ENCODE measurements around the gene SHISA5. TPM values are rescaled to one million over a fixed set of nuclear protein-coding genes. Genes with fewer than 3 reads are reported as not detected.

Gene SHISA5
- total RNA-seq, 1 experiment from 2014 or later, result 174 TPM

DNA sequence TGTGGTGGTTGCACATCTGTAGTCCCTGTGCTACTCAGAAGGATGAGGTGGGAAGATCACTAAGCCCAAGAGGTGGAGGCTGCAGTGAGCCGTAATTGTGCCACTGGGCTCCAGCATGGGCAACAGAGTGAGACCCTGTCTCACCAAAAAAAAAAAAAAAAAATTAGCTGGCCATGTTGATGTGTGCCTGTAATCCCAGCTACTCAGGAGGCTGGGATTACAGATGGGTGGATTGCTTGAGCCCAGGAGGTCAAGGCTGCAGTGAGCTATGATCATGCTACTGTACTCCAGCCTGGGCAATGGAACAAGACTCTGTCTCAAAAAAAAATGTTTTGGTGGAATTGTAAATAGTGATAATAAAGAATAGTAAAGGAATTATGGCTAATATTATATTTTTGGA lies 47.5 kb downstream of the SHISA5 start:
- H2BK5ac ChIP-seq (ENCODE audit: insufficient read length, low read length), result no peak overlapping the region
- H3K56ac ChIP-seq (ENCODE audit: insufficient read length, low read depth, low read length), result no peak overlapping the region
- no peaks in the 10 kb centered on the region for H3K79me1 ChIP-seq (ENCODE audit: insufficient read depth, low read depth, low read length, poor library complexity, severe bottlenecking)
- no peaks in the 10 kb centered on the region for H4K20me1 ChIP-seq (ENCODE audit: control insufficient read depth, insufficient read depth, insufficient read length)
- no peaks in the 10 kb centered on the region for H3K9me3 ChIP-seq (ENCODE audit: control insufficient read depth, low read depth, low read length)
- H2AFZ ChIP-seq (ENCODE audit: low read length), result no peak overlapping the region
- no peak overlapping the region for H2BK12ac ChIP-seq (ENCODE audit: insufficient read length, low read depth, low read length)
- no peak overlapping the region for H4K8ac ChIP-seq (replicated peaks; ENCODE audit: insufficient read length, low read depth, low read length)
- Mint-ChIP-seq H3K27ac (no peak overlapping the region), H3K36me3 (ENCODE audit: insufficient read depth in 1 of 3, low read depth in 3 of 3) (peaks cover 14 to 89% (median 67%) of the 10 kb centered on the region in 3 experiments; a peak in 5 of 7 replicates), H3K9me3 (no peaks in the 10 kb centered on the region), H3K27me3 (ENCODE audit: low read depth) (no peaks in the 10 kb centered on the region), H3K4me1 (no peaks in the 10 kb centered on the region), H3K4me3 (no peak overlapping the region)
- TF ChIP-seq, protein P1, sequence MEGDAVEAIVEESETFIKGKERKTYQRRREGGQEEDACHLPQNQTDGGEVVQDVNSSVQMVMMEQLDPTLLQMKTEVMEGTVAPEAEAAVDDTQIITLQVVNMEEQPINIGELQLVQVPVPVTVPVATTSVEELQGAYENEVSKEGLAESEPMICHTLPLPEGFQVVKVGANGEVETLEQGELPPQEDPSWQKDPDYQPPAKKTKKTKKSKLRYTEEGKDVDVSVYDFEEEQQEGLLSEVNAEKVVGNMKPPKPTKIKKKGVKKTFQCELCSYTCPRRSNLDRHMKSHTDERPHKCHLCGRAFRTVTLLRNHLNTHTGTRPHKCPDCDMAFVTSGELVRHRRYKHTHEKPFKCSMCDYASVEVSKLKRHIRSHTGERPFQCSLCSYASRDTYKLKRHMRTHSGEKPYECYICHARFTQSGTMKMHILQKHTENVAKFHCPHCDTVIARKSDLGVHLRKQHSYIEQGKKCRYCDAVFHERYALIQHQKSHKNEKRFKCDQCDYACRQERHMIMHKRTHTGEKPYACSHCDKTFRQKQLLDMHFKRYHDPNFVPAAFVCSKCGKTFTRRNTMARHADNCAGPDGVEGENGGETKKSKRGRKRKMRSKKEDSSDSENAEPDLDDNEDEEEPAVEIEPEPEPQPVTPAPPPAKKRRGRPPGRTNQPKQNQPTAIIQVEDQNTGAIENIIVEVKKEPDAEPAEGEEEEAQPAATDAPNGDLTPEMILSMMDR (conservative IDR thresholded peaks at IDR 0.05), result no peak
- no peak overlapping the region for H2BK20ac ChIP-seq (ENCODE audit: low read depth, low read length, poor library complexity, severe bottlenecking)
- H3K4me2 ChIP-seq (ENCODE audit: insufficient read depth, insufficient read length, low read length), result no peak overlapping the region
- no peak for DNase-seq
- H2BK120ac ChIP-seq (ENCODE audit: low read depth, low read length, poor library complexity, severe bottlenecking), result no peak overlapping the region
- H3T11ph ChIP-seq (ENCODE audit: low read length), result no peak overlapping the region
- no peaks in the 10 kb centered on the region for H3K79me2 ChIP-seq (ENCODE audit: insufficient read depth, low read length)
- H3K18ac ChIP-seq (ENCODE audit: insufficient read length, low read depth, low read length), result no peak overlapping the region
- H4K5ac ChIP-seq (ENCODE audit: insufficient read length, low read depth, low read length), result no peak overlapping the region
- H2BK15ac ChIP-seq (ENCODE audit: low read depth, low read length), result no peak overlapping the region
- no peaks in the 10 kb centered on the region for H3K23me2 ChIP-seq (ENCODE audit: insufficient read length, low read depth, low read length, poor library complexity, severe bottlenecking)
- no CpG with 5 or more reads among the region's 1 CpG for WGBS (ENCODE audit: extremely low coverage, insufficient read length, low lambda C conversion rate)
- H3K4me1 ChIP-seq (ENCODE audit: insufficient read depth, low read length), result no peaks in the 10 kb centered on the region
- no peak overlapping the region for H3K14ac ChIP-seq (ENCODE audit: insufficient read depth, low read length)
- H2AK5ac ChIP-seq (ENCODE audit: insufficient read length, low read length), result no peak overlapping the region
- H3K9ac ChIP-seq (ENCODE audit: extremely low read depth, insufficient read length, low read length), result no peak overlapping the region
- no peak overlapping the region for H3K4ac ChIP-seq (ENCODE audit: low read depth, low read length)
- no peak overlapping the region for H3K27ac ChIP-seq (ENCODE audit: insufficient read length, low read depth, low read length)
- H3K23ac ChIP-seq (ENCODE audit: insufficient read length, low read depth, low read length), result no peak overlapping the region
- no peak overlapping the region for H4K91ac ChIP-seq (ENCODE audit: insufficient read length, low read depth, low read length)
- H3K27me3 ChIP-seq (ENCODE audit: insufficient read depth, low read length), result no peaks in the 10 kb centered on the region

Measured in H9 (cell line).